A549 (cell line): Measurements from ENCODE around the gene RNF186. TPM values are rescaled to one million over a fixed set of nuclear protein-coding genes. Genes with fewer than 3 reads are reported as not detected.

Experiments used
- ATAC-seq, 2 experiments: fragments of 200-7000 bp in 1 of 2; fragments of >200 bp in 1 of 2; cut with Nextera tagmentation in 1 of 2; cut with Tn5 transposase in 1 of 2; 3 replicates each; pipeline versions ENCODE4 v1.8.0 to v1.9.1; 2018 to 2020; ENCODE audit warnings: mild to moderate bottlenecking in 1 of 2, moderate library complexity in 1 of 2
- CTCF ChIA-PET: fragments of 300-600 bp; sonication (Branson Sonifier 250); formaldehyde crosslinking; extraction: SDS; loops from one replicate; lab custom pipeline; 2021; ENCODE audit warnings: antibody characterized with exemption, inconsistent platforms; lab: Yijun Ruan, JAX
- POLR2A ChIA-PET: fragments of 350-600 bp; formaldehyde crosslinking; extraction: SDS; loops from one replicate; lab custom pipeline; 2021; ENCODE audit warnings: antibody characterized with exemption, inconsistent platforms; lab: Yijun Ruan, JAX
- DNase-seq, 2 experiments: peaks; one replicate each; pipeline versions ENCODE4 v3.0.0 to v3.0.0-alpha.2; 2011 to 2016; ENCODE audit warnings: low read depth in 1 of 2, low spot score in 1 of 2
- FAIRE-seq: peaks from 2 replicates; lab custom pipeline; 2011; peaks lifted over from hg19 to GRCh38; lab: Jason Lieb, UNC
- H3K27ac ChIP-seq, 2 experiments: fragments of >200 bp; sonication (Bioruptor Twin); formaldehyde crosslinking; 3 replicates each; pipeline ENCODE4 v1.5.1; 2016 to 2017
- H3K4me1 ChIP-seq: fragments of >200 bp; sonication (Bioruptor Twin); formaldehyde crosslinking; 3 replicates; pipeline ENCODE4 v1.6.1; 2016
- H3K4me2 ChIP-seq: fragments of >200 bp; sonication (Bioruptor Twin); formaldehyde crosslinking; 3 replicates; pipeline ENCODE4 v1.6.1; 2016
- H3K4me3 ChIP-seq: fragments of >200 bp; sonication (Bioruptor Twin); formaldehyde crosslinking; 3 replicates; pipeline ENCODE4 v1.5.1; 2016
- H3K9me3 ChIP-seq: fragments of >200 bp; sonication (Bioruptor Twin); formaldehyde crosslinking; 3 replicates; pipeline ENCODE4 v1.6.1; 2016
- CBX2 ChIP-seq: fragments of 200-600 bp; sonication (generic); IDR thresholded peaks from 2 replicates; pipeline ENCODE4 v1.6.1; 2016; ENCODE audit warnings: low read depth, mild to moderate bottlenecking, borderline replicate concordance
- CHD2 ChIP-seq: fragments of 150-350 bp; IDR thresholded peaks from 2 replicates; pipeline ENCODE4 v1.6.1; 2014; ENCODE audit warnings: low read length; ENCODE audit not compliant: partially characterized antibody
- CHD4 ChIP-seq: fragments of 200-600 bp; sonication (generic); IDR thresholded peaks from 2 replicates; pipeline ENCODE4 v1.6.1; 2016; ENCODE audit warnings: antibody characterized with exemption, mild to moderate bottlenecking, borderline replicate concordance
- ESRRA ChIP-seq: fragments of 150-350 bp; IDR thresholded peaks from 2 replicates; pipeline ENCODE4 v1.6.1; 2014; ENCODE audit warnings: mild to moderate bottlenecking, low read length, borderline replicate concordance
- FOSL2 ChIP-seq, 2 experiments: fragments of 450-650 bp in 1 of 2; fragments of >200 bp in 1 of 2; sonication (Bioruptor Twin) in 1 of 2; formaldehyde crosslinking; IDR thresholded peaks; 2 replicates each; pipeline versions ENCODE4 v1.5.0 to v1.6.1; 2016 to 2020; ENCODE audit warnings: mild to moderate bottlenecking in 1 of 2, moderate library complexity in 1 of 2
- GATA3 ChIP-seq: IDR thresholded peaks from 2 replicates; pipeline ENCODE4 v1.6.1; 2012; ENCODE audit warnings: borderline replicate concordance
- HDAC2 ChIP-seq: fragments of 200-600 bp; sonication (generic); IDR thresholded peaks from 2 replicates; pipeline ENCODE4 v1.6.1; 2016
- HOXB13 ChIP-seq: fragments of 250-450 bp; sonication (Bioruptor Pico); IDR thresholded peaks from 2 replicates; pipeline ENCODE4 v1.5.0; 2020; ENCODE audit warnings: low read depth, mild to moderate bottlenecking, moderate library complexity
- KDM1A ChIP-seq: fragments of 200-600 bp; sonication (generic); IDR thresholded peaks from 2 replicates; pipeline ENCODE4 v1.6.1; 2016; ENCODE audit warnings: low read depth, mild to moderate bottlenecking
- KDM5A ChIP-seq: fragments of 200-600 bp; sonication (generic); IDR thresholded peaks from 2 replicates; pipeline ENCODE4 v1.6.1; 2016; ENCODE audit warnings: antibody characterized with exemption, mild to moderate bottlenecking
- MAZ ChIP-seq: fragments of 150-350 bp; IDR thresholded peaks from 2 replicates; pipeline ENCODE4 v1.6.1; 2014; ENCODE audit warnings: antibody characterized with exemption, low read depth, low read length, borderline replicate concordance
- MYC ChIP-seq: IDR thresholded peaks from 2 replicates; pipeline ENCODE4 v1.6.1; 2012; ENCODE audit warnings: mild to moderate bottlenecking, inconsistent platforms, low read length, improper control_type of control experiment, borderline replicate concordance
- NPAS2 ChIP-seq: fragments of 250-450 bp; sonication (Bioruptor Pico); IDR thresholded peaks from 2 replicates; pipeline ENCODE4 v1.8.0; 2022; ENCODE audit warnings: mild to moderate bottlenecking, moderate library complexity, borderline replicate concordance
- NR3C1 ChIP-seq: fragments of >200 bp; sonication (Bioruptor Twin); formaldehyde crosslinking; IDR thresholded peaks from 3 replicates; pipeline ENCODE4 v1.6.1; 2017
- POLR2A ChIP-seq: IDR thresholded peaks from 2 replicates; pipeline ENCODE4 v1.6.1; 2012; ENCODE audit warnings: mild to moderate bottlenecking, low read length
- RCOR1 ChIP-seq: fragments of 150-350 bp; IDR thresholded peaks from 2 replicates; pipeline ENCODE4 v1.6.1; 2014; ENCODE audit warnings: antibody characterized with exemption, low read length, low read depth
- RNF2 ChIP-seq: fragments of 200-600 bp; sonication (generic); IDR thresholded peaks from 2 replicates; pipeline ENCODE4 v1.6.1; 2016; ENCODE audit warnings: low read depth, mild to moderate bottlenecking, antibody characterized with exemption, moderate library complexity, borderline replicate concordance
- SREBF2 ChIP-seq: fragments of 450-650 bp; IDR thresholded peaks from 2 replicates; pipeline ENCODE4 v1.6.1; 2014; ENCODE audit warnings: mild to moderate bottlenecking, moderate library complexity
- ZC3H11A ChIP-seq: fragments of 450-650 bp; IDR thresholded peaks from 2 replicates; pipeline ENCODE4 v1.6.1; 2014; ENCODE audit warnings: antibody characterized with exemption, mild to moderate bottlenecking
- ZFP36 ChIP-seq: fragments of 450-650 bp; IDR thresholded peaks from 2 replicates; pipeline ENCODE4 v1.6.1; 2014; ENCODE audit warnings: borderline replicate concordance; ENCODE audit not compliant: partially characterized antibody
- ZNF302 ChIP-seq: fragments of 250-450 bp; sonication (Bioruptor Pico); IDR thresholded peaks from 2 replicates; pipeline ENCODE4 v1.9.0; 2021; ENCODE audit warnings: inconsistent platforms, mild to moderate bottlenecking, moderate library complexity
- ZSCAN20 ChIP-seq: fragments of 250-450 bp; sonication (Bioruptor Pico); IDR thresholded peaks from 2 replicates; pipeline ENCODE4 v1.8.0; 2022; ENCODE audit warnings: mild to moderate bottlenecking, moderate library complexity
- WGBS: methylation state at CpG from one replicate; pipeline ENCODE4 v1.1.6; 2017; ENCODE audit errors: missing lambda C conversion rate; 5-methylcytosine and 5-hydroxymethylcytosine counted together
- polyA plus RNA-seq, 4 experiments: library from polyadenylated mRNA; depleted of rRNA in 3 of 4; stranded (reverse); fragments of >200 nt; fragmentation: RNase III in 1 of 4; extraction: RNeasy Plus Mini Kit Qiagen cat#74134 plus additional on column Dnase treatment in 1 of 4; gene quantifications; 2 replicates in 3 of 4; 3 replicates in 1 of 4; pipeline ENCODE4 v1.2.3, GENCODE V29; 2011 to 2017
- TF ChIP-seq, protein P1 (sequence below): IDR thresholded peaks from 2 replicates; pipeline ENCODE4 v1.6.1; 2012
- TF ChIP-seq, protein P2 (sequence below): IDR thresholded peaks from 2 replicates; pipeline ENCODE4 v1.6.1; 2012
- TF ChIP-seq, protein P3 (sequence below): fragments of 250-450 bp; sonication (Bioruptor Pico); IDR thresholded peaks from 2 replicates; pipeline ENCODE4 v1.5.0; 2020; ENCODE audit warnings: low read depth, mild to moderate bottlenecking, moderate library complexity
- TF ChIP-seq, protein P4 (sequence below): fragments of 450-650 bp; IDR thresholded peaks from 2 replicates; pipeline ENCODE4 v1.6.1; 2014; ENCODE audit warnings: antibody characterized with exemption

RNF186 gene
- polyA plus RNA-seq, 2 of the 4 experiments (the other 2 are of a cell fraction) = not detected

DNA sequence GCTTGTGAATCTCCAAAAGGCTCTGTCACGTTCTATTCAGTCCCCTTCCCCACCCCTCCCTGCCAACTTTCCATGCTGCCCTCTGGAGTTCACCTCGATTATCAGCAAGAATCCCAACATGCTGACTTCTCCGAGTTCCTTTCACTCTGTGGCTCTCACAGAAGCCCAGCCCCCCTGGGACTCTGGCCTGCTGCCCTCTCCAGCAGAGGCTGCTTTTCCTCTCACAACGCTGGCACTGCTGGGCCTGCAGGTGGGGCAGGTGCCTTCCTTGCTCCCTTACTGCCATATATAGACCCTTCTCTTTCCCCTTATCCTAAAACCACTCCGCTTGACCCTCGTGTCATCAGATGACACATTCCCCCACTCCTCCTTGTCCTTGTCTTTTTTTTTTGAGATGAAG lies 10.2 kb upstream of the RNF186 start:
- CTCF ChIA-PET = no interaction called here
- no peak overlapping the region for H3K4me3 ChIP-seq
- ATAC-seq = peak in 1 of 2 experiments; percentile 41; a peak in 1 of 6 replicates
- TF ChIP-seq ESRRA (no peak), RCOR1 (no peak), KDM5A (no peak), GATA3 (no peak), MAZ (no peak), HOXB13 (no peak), POLR2A (no peak), ZSCAN20 (CRISPR knock-in tag) (no peak), CBX2 (no peak), ZNF302 (CRISPR knock-in tag) (no peak), MYC (no peak), HDAC2 (no peak), NPAS2 (CRISPR knock-in tag) (no peak), SREBF2 (no peak), ZFP36 (no peak), RNF2 (no peak)
- TF ChIP-seq, protein P1, sequence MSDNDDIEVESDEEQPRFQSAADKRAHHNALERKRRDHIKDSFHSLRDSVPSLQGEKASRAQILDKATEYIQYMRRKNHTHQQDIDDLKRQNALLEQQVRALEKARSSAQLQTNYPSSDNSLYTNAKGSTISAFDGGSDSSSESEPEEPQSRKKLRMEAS = no peak
- TF ChIP-seq, protein P2, sequence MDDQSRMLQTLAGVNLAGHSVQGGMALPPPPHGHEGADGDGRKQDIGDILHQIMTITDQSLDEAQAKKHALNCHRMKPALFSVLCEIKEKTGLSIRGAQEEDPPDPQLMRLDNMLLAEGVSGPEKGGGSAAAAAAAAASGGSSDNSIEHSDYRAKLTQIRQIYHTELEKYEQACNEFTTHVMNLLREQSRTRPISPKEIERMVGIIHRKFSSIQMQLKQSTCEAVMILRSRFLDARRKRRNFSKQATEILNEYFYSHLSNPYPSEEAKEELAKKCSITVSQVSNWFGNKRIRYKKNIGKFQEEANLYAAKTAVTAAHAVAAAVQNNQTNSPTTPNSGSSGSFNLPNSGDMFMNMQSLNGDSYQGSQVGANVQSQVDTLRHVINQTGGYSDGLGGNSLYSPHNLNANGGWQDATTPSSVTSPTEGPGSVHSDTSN = no peak
- TF ChIP-seq, protein P3, sequence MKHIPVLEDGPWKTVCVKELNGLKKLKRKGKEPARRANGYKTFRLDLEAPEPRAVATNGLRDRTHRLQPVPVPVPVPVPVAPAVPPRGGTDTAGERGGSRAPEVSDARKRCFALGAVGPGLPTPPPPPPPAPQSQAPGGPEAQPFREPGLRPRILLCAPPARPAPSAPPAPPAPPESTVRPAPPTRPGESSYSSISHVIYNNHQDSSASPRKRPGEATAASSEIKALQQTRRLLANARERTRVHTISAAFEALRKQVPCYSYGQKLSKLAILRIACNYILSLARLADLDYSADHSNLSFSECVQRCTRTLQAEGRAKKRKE (CRISPR knock-in tag) = no peak
- TF ChIP-seq, all 56 proteins: peak for 0
- no peak for FAIRE-seq
- DNase-seq = no peak
- H3K9me3 ChIP-seq = no peaks in the 10 kb centered on the region; the same call in 2 of the 3 replicates
- POLR2A ChIA-PET = no interaction called here
- no peak overlapping the region for H3K4me2 ChIP-seq
- no peak overlapping the region for H3K27ac ChIP-seq
- no peaks in the 10 kb centered on the region for H3K4me1 ChIP-seq
- WGBS = 34% methylated on average over 6 of the region's 6 CpGs

DNA sequence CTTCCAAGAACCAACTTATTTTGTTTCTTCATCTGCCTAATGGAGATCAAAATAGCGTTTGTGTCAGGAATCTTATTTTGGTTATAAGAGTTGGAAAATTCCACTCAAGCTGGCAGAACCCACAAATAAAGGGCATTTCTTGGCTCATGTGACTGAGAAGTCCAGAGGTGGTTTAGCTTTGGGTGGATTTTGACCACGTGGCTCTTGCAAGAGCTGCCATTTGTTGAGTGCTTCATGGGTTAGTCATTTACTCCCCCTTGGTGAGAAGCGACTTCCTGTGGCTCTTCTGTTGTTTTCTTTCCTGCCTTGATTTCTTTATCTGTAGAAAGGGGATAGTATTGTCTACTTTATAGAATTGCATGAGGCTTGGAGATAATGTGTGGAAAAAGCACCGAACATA lies 9.5 kb upstream of the RNF186 start:
- CTCF ChIA-PET = no interaction called here
- Histone ChIP-seq H3K4me1 (no peaks in the 10 kb centered on the region), H3K4me3 (no peak overlapping the region), H3K9me3 (no peaks in the 10 kb centered on the region; the same call in 2 of the 3 replicates), H3K4me2 (no peak overlapping the region), H3K27ac (no peak overlapping the region)
- TF ChIP-seq, protein P4, sequence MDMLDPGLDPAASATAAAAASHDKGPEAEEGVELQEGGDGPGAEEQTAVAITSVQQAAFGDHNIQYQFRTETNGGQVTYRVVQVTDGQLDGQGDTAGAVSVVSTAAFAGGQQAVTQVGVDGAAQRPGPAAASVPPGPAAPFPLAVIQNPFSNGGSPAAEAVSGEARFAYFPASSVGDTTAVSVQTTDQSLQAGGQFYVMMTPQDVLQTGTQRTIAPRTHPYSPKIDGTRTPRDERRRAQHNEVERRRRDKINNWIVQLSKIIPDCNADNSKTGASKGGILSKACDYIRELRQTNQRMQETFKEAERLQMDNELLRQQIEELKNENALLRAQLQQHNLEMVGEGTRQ = 0 out of 2 replicates have a peak, but pooled peaks have one; percentile 6
- TF ChIP-seq ZC3H11A = no peak
- TF ChIP-seq NR3C1 = no peak
- TF ChIP-seq CHD2 = no peak
- TF ChIP-seq KDM1A = no peak
- TF ChIP-seq CHD4 = no peak
- TF ChIP-seq, protein P2 = no peak
- TF ChIP-seq NPAS2 (CRISPR knock-in tag) = no peak
- TF ChIP-seq FOSL2 (IDR thresholded peaks at IDR 0.05) = no peak
- no peak for TF ChIP-seq FOSL2 (CRISPR knock-in tag; IDR thresholded peaks at IDR 0.05)
- POLR2A ChIA-PET = no interaction called here
- DNase-seq = no peak
- FAIRE-seq = no peak
- ATAC-seq = no peak
- 33% methylated on average over 4 of the region's 4 CpGs for WGBS
